ENCODE measurements around the gene SARS1. TPM values are rescaled to one million over a fixed set of nuclear protein-coding genes. Genes with fewer than 3 reads are reported as not detected.
"Not testable (repeated sequence)": the region's sequence is repeated elsewhere in the genome, so short reads cannot be mapped to it uniquely, and the experiment has no call there.

Gene SARS1
- 96.0 TPM for total RNA-seq

- peak; percentile 84 for DNase-seq
Observed at GRCh38 chr1:109213824-109214693, at the start of gene SARS1. Gene SARS1, plus strand, starts transcription at chr1:109213918. Its CDS starts 75 bp downstream, at chr1:109213993.

- DNase-seq: no peak
Observed at GRCh38 chr1:109164538-109164937, 49.2 kb upstream of the SARS1 start.

DNA sequence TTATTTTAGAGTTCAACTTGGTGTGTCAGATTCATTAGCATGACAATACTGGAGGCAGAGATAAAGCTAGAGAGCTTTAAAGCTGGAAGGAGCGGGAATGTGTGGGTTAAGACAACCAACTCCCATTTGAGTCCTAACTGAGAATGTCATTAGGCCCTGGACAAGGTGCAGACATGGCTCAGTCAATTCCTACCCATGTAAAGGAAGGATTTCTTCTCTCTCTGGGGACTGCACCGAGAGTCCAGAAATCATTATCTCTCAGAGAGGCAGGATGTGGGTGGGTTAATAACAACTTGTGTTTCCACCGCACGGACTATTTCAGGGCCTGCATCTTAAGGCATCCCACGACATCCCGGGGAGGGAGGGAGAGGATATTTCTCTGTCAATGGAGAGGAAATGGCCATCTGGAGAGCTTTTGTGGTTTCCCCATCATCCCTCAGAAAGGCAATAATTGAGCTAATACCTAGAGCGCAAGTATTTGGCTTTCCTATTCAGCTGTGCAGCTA, 46.7 kb upstream of the SARS1 start:
- no peak for DNase-seq

DNA sequence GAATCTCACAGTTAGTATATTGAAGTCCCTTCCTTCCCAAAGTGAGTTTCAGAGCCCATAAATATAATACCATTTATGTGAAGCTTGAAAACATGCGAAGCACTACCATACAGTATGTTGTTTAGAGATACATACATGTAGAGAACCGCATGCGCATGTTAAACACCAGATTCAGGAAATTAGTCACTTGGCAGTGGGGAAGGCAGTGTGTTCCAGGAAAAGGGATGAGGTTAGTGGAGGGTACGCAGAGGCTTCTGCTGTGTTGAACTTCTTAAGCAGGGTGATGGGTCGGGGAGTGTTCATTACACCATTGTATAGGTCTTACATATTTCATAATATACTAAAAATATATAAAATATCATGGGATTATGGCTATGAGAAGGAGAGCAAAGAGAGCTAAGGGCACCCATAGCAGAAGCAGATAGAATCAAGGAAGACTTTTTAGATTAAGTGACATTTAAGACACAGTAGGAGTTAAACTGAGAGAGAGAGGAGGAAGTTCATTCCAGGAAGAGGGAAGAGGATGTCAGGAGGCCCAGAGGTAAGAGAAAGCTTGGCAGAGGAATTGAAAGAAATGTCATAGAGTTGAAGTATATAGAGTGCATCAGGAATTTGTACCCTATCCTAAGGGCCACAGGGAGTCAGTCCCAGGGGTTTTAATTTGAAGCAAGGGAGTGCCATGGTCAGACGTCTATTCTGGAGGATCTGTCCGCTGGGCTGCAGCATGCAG, 43.5 kb upstream of the SARS1 start:
- no peak for DNase-seq

DNA sequence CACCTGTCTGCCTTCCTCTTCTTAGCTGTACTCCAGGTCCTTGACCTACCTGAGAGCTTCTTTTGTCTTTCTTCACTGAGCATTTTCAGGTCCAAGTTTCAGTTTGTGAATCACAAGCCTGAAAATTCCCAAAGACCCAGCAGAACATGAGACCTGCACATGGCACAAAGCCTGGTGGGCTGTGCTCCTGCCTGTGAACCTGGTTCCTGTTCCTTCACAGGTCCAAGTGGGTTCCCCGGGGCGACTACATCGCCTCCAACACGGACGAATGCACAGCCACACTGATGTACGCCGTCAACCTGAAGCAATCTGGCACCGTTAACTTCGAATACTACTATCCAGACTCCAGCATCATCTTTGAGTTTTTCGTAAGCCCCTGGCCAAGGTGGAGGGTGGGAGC, 42.1 kb upstream of the SARS1 start:
- DNase-seq: no peak

GRCh38 chr1:109176349-109176748, 37.4 kb upstream of the SARS1 start:
- DNase-seq: not testable (repeated sequence)

DNA sequence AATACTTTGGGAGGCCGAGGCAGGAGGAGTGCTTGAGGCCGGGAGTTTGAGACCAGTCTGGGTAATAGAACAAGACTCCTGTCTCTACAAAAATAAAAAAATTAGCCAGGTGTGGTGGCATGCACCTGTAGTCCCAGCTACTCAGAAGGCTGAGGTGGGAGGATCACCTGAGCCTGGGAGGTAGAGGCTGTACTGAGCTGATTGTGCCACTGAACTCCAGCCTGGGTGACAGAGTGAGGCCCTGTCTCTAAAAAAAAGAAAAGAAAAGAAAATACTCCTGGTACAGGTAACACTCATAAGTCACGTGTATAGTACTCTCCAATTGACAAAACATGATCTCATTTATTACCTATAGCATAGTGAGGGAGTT, 33.0 kb upstream of the SARS1 start:
- not testable (repeated sequence) for DNase-seq

DNA sequence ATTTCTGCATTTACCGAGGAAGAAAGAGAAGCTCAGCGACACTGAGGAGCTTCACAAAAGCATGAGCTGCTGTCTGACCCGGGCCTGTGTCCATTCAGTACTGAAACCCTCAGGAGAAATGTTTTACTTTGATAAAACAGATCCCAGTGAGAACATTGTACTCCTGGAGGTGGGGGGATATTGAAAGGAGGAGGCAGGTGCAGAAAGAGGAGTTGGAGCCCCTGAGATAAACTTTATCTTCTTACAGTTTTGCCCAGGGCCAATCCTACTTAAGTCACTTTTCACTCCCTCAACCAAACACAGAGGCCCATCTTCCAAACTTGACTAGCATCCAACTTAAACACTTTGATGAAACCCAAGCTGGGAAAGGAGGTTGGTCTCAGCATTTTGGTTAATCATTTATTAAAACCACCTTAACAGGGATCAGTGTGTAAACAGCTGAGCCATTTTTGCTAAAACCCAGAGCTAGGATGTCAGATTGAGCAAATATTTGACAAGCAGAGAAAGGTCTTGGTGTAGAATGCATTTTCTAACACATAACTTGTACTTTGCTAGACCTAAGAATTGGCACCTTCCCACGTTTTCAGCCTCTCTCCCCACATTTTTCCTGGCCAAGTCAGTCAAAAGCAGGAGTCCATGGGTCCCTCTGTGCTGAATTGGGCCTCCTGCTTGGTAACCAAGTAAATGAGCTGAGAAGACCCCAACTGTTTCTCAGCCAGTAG, 32.5 kb upstream of the SARS1 start:
- DNase-seq: no peak

DNA sequence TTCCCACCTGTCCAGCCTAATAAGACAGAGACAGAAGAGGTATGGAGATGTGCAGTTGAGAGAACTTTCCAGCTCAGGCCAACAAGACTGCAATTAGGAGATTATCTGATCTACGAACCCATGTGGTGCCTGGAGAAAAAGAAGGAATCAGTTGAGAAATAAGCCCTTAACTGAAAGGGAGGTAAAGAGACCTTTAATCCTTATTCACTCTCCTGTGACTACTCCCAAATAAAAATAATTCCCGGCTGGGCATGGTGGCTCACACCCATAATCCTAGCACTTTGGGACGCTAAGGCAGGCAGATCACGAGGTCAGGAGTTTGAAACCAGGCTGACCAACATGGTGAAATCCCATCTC, 31.9 kb upstream of the SARS1 start:
- no peak for DNase-seq

- no peak for DNase-seq
Observed at GRCh38 chr1:109183058-109183738, 30.5 kb upstream of the SARS1 start.

DNA sequence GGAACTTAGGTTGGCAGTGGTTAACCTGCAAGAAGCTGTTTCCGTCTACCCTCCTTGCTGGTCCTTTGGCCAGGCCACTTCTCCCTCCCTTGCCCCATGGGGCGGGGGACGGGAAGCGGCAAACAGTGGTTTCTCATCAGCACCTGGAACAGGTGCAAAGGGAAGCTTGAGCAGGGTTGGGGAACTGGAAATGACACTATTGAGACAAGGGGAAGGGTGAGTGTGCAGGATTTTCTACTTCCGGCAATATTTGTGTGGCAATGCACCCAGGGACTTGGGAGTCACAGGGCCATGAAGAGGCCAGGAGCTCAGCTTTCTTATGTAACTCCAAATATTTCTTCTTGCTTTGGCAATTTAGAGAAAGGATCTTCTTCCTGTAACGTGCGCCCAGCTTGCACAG, 29.0 kb upstream of the SARS1 start:
- DNase-seq: no peak

DNA sequence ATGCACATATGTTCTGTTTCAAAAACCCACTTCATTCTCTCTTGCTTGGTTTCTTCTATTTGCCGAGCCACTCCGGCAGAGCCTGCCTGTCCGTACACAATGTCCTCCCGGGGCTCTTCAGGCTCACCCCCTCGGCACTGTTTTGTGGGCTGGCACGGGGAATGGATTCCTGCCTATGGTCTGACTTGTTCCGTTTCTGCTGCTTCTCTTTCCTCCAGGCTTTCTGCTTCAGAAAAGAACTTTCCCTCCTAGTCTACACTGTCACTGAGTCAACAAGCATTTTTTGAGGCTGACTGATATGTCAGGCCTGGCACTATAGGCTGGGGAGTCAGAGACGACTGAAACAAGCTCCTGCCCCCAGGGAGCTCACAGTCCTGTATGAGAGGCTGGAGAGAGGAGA, 28.4 kb upstream of the SARS1 start:
- DNase-seq: no peak

- no peak for DNase-seq
Observed at GRCh38 chr1:109185990-109186732, 27.6 kb upstream of the SARS1 start.

GRCh38 chr1:109186733-109187086, 27.0 kb upstream of the SARS1 start:
- peak; percentile 28 for DNase-seq

GRCh38 chr1:109187127-109187526, 26.6 kb upstream of the SARS1 start:
- no peak for DNase-seq

DNA sequence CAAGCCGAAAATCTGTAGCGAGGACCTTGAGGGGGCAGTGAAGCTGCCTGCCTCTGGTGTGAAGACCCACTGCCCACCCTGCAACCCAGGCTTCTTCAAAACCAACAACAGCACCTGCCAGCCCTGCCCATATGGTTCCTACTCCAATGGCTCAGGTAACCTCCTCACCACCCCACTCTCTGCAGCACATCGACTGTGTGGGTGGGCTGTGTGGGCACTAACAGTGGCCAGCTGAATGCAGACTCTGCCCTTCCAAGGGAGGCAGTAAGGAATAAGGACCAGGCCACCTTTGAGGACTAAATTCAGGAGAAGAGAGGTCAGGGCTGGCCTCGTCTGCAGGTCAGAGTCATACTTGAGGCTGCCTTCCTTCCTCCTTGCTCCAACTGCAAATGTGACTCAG, 25.5 kb upstream of the SARS1 start:
- DNase-seq: no peak

- no peak for DNase-seq
Observed at GRCh38 chr1:109188781-109189180, 24.9 kb upstream of the SARS1 start.

DNA sequence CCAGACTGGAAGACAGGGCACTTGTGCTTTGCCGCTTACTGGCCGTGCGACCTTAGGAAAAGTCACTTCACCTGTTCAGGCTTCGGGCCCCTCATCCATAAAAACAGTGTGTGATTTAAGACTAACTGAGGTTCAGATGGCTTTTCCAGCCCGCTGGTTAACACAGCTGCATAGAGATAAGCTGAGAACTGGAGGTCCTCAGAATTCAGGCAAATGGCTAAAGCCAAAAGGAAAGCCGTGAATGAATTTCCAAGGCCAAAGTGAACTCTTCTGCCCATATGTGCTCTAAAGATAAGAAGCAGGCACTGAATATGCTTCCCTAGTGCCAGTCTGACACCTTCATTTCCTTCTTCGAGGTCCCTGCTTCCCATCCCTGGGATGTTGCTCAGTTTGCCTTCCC, 23.5 kb upstream of the SARS1 start:
- no peak for DNase-seq

- DNase-seq: no peak
Observed at GRCh38 chr1:109191377-109191776, 22.3 kb upstream of the SARS1 start.

- DNase-seq: no peak
Observed at GRCh38 chr1:109191891-109192290, 21.8 kb upstream of the SARS1 start.

- DNase-seq: no peak
Observed at GRCh38 chr1:109192433-109192832, 21.3 kb upstream of the SARS1 start.
